Measurements from ENCODE around the gene GOLGA7B. TPM values are rescaled to one million over a fixed set of nuclear protein-coding genes. Genes with fewer than 3 reads are reported as not detected.

The GOLGA7B gene
- total and polyA plus RNA-seq, 8 donors = 0.17 to 1.9 (median 0.49) TPM

GRCh38 chr10:97858001-97858439, 8.4 kb downstream of the GOLGA7B start:
- no peak for DNase-seq
- Histone ChIP-seq H3K9me3 (no peaks in the 10 kb centered on the region), H3K27ac (no peak overlapping the region), H3K27me3 (peaks cover 0 to 13% of the 10 kb centered on the region in 2 donors), H3K36me3 (no peaks in the 10 kb centered on the region), H3K4me3 (no peak overlapping the region), H3K4me1 (no peaks in the 10 kb centered on the region)
- peak; percentile 73 for ATAC-seq
- TF ChIP-seq, protein P1, sequence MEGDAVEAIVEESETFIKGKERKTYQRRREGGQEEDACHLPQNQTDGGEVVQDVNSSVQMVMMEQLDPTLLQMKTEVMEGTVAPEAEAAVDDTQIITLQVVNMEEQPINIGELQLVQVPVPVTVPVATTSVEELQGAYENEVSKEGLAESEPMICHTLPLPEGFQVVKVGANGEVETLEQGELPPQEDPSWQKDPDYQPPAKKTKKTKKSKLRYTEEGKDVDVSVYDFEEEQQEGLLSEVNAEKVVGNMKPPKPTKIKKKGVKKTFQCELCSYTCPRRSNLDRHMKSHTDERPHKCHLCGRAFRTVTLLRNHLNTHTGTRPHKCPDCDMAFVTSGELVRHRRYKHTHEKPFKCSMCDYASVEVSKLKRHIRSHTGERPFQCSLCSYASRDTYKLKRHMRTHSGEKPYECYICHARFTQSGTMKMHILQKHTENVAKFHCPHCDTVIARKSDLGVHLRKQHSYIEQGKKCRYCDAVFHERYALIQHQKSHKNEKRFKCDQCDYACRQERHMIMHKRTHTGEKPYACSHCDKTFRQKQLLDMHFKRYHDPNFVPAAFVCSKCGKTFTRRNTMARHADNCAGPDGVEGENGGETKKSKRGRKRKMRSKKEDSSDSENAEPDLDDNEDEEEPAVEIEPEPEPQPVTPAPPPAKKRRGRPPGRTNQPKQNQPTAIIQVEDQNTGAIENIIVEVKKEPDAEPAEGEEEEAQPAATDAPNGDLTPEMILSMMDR (IDR thresholded peaks at IDR 0.05) = no peak
- intact Hi-C loops (cut with DNase I) = no loop called here

DNA sequence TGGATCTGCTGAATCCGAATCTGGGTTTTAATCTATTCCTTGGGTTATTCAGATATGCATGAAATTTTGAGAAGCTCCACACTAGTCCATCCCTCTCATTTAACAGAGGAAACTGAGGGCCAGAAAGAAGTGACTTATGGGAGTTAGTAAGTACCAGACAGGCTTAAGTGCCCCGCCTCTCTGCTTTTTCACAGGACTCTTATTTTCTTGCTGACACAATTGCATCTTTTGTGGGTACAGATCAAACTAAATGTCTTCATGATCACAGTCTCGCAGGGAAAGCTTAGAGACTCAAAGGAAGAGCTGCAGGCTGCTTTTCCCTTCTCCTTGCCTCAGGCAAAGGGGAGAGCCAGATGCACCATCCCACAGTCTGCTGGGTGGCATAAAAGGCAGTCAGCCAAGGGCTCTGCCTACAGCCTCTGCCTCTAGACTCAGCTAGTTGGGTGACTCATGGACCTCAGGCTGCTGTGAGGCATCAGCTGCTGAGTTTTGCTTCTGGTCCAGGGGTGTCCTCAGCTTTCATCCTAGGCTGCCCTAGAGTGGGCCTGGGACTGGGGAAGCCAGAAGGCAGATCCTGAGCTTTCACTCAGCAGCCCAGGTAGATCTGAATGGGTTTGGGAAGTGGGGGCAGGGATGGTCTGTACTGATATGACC, 11.6 kb downstream of the GOLGA7B start:
- H3K4me3 ChIP-seq = no peak overlapping the region
- H3K36me3 ChIP-seq = no peaks in the 10 kb centered on the region
- no peaks in the 10 kb centered on the region for H3K9me3 ChIP-seq
- peaks cover 0 to 17% of the 10 kb centered on the region in 2 donors for H3K27me3 ChIP-seq
- intact Hi-C loops (cut with DNase I) = no loop called here
- TF ChIP-seq, protein P1 (IDR thresholded peaks at IDR 0.05) = no peak
- H3K27ac ChIP-seq = no peak overlapping the region
- DNase-seq (no peak), ATAC-seq (peak; percentile 75)
- no peaks in the 10 kb centered on the region for H3K4me1 ChIP-seq

DNA sequence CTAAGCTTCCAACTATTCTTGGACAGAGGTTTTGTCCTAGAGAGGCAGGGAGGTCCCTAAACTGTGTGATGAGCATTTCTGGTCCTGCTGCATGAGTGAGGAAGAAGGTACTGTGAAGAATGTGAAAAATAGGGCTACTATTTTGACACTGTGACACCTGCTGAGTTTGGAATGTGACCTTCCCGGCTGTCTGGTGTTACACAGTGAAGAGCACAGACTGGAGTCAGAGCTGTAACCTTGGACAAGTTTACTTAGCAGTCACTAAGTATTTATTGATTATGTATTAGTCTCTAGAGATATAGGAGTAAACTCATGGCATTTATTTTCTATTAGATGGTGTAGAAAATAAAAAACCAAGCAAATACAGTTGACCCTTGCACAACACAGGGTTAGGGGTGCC, 12.3 kb downstream of the GOLGA7B start:
- Histone ChIP-seq H3K36me3 (no peaks in the 10 kb centered on the region), H3K27me3 (peaks cover 0 to 17% of the 10 kb centered on the region in 2 donors), H3K27ac (no peak overlapping the region), H3K9me3 (no peaks in the 10 kb centered on the region), H3K4me1 (no peaks in the 10 kb centered on the region), H3K4me3 (no peak overlapping the region)
- TF ChIP-seq, protein P1 (IDR thresholded peaks at IDR 0.05) = no peak
- intact Hi-C loops (cut with DNase I) = no loop called here
- ATAC-seq (no peak), DNase-seq (no peak)

DNA sequence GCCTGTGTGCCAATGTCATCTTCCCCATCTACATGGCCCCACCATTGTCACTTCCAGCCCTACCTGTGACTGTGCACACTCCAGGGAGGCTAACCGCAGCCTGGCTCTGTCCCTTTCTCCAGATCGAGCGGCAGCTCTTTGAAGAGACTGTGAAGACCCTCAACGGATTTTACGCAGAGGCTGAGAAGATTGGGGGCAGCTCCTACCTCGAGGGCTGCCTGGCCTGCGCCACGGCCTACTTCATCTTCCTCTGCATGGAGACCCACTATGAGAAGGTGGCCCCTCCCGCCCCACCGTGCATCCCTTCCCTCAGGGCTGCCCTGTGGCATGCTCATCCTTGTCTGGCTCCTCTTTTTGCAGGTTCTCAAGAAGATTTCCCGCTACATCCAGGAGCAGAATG, 14.2 kb downstream of the GOLGA7B start:
- TF ChIP-seq, protein P1 (IDR thresholded peaks at IDR 0.05) = no peak
- Histone ChIP-seq H3K4me3 (no peak overlapping the region), H3K4me1 (peaks cover under 1 to 1% of the 10 kb centered on the region in 2 donors), H3K27ac (no peak overlapping the region), H3K27me3 (peaks cover 0 to 17% of the 10 kb centered on the region in 2 donors), H3K9me3 (no peaks in the 10 kb centered on the region), H3K36me3 (no peaks in the 10 kb centered on the region)
- ATAC-seq = no peak
- intact Hi-C loops (cut with DNase I) = no loop called here
- DNase-seq = no peak

GRCh38 chr10:97865488-97865887, 15.8 kb downstream of the GOLGA7B start:
- no peak overlapping the region for H3K4me3 ChIP-seq
- no peak for DNase-seq
- H3K9me3 ChIP-seq = no peaks in the 10 kb centered on the region
- no peak overlapping the region for H3K27ac ChIP-seq
- peaks cover 6 to 10% of the 10 kb centered on the region in 2 donors for H3K4me1 ChIP-seq
- no peaks in the 10 kb centered on the region for H3K36me3 ChIP-seq
- intact Hi-C loops (cut with DNase I) = no loop called here
- ATAC-seq = no peak
- peaks cover 0 to 26% of the 10 kb centered on the region in 2 donors for H3K27me3 ChIP-seq
- TF ChIP-seq, protein P1 (IDR thresholded peaks at IDR 0.05) = no peak

Data from left lung (tissue), 10 donors.